SK-N-SH (cell line): Measurements from ENCODE around the gene ACBD7. TPM values are rescaled to one million over a fixed set of nuclear protein-coding genes. Genes with fewer than 3 reads are reported as not detected.

Experiments
- CTCF ChIA-PET: fragments of 300-600, 350-600 bp; formaldehyde crosslinking; extraction: SDS; loops from one replicate; lab custom pipeline; 2021; lab: Yijun Ruan, JAX
- POLR2A ChIA-PET: fragments of 350-600 bp; sonication (Branson Sonifier 250); formaldehyde crosslinking; extraction: SDS; loops from one replicate; lab custom pipeline; 2020; ENCODE audit warnings: antibody characterized with exemption, inconsistent platforms; lab: Yijun Ruan, JAX
- DNase-seq: peaks from one replicate; pipeline ENCODE4 v3.0.0; 2012
- H2AFZ ChIP-seq: fragments of 200-600 bp; sonication (generic); 2 replicates; pipeline ENCODE4 v1.8.1; 2016; ENCODE audit warnings: antibody characterized with exemption, mild to moderate bottlenecking, low read depth
- H3F3A ChIP-seq: fragments of 200-600 bp; sonication (generic); replicated peaks from 2 replicates; pipeline ENCODE3; 2016; ENCODE audit warnings: antibody characterized with exemption, mild to moderate bottlenecking; ENCODE audit not compliant: insufficient read depth
- H3K27ac ChIP-seq, 2 experiments: fragments of 200-500 bp in 1 of 2; fragments of 200-600 bp in 1 of 2; sonication (Bioruptor generic) in 1 of 2; sonication (generic), shearing (Covaris generic) in 1 of 2; 2 replicates each; pipeline versions ENCODE4 v1.5.1 to v1.6.1; 2014 to 2016; ENCODE audit warnings: low read depth in 2 of 2, inconsistent platforms in 1 of 2, low read length in 1 of 2, mild to moderate bottlenecking in 1 of 2, mixed read lengths in 1 of 2
- H3K27me3 ChIP-seq: fragments of 200-600 bp; sonication (generic), shearing (Covaris generic); 2 replicates; pipeline ENCODE4 v1.6.1; 2016; ENCODE audit warnings: mixed run types; ENCODE audit not compliant: insufficient read depth
- H3K36me3 ChIP-seq, 2 experiments: fragments of 200-500 bp in 1 of 2; fragments of 200-600 bp in 1 of 2; sonication (Bioruptor generic) in 1 of 2; sonication (generic) in 1 of 2; replicated peaks in 1 of 2; 2 replicates each; pipeline versions ENCODE3 to v1.5.1; 2014 to 2016; ENCODE audit warnings: low read length in 1 of 2, mild to moderate bottlenecking in 1 of 2; ENCODE audit not compliant: insufficient read depth in 2 of 2, control insufficient read depth in 1 of 2
- H3K4me1 ChIP-seq, 2 experiments: fragments of 200-500 bp in 1 of 2; fragments of 200-600 bp in 1 of 2; sonication (Bioruptor generic) in 1 of 2; sonication (generic), shearing (Covaris generic) in 1 of 2; 2 replicates each; pipeline versions ENCODE4 v1.5.1 to v1.6.1; 2014 to 2016; ENCODE audit warnings: low read depth in 1 of 2, low read length in 1 of 2, mixed run types in 1 of 2; ENCODE audit not compliant: insufficient read depth in 2 of 2, control insufficient read depth in 1 of 2
- H3K4me2 ChIP-seq: fragments of 200-600 bp; sonication (generic), shearing (Covaris generic); 2 replicates; pipeline ENCODE4 v1.6.1; 2017; ENCODE audit warnings: mixed run types
- H3K4me3 ChIP-seq, 2 experiments: fragments of 200-500 bp in 1 of 2; fragments of 200-600 bp in 1 of 2; sonication (Bioruptor generic) in 1 of 2; sonication (generic), shearing (Covaris generic) in 1 of 2; 2 replicates each; pipeline versions ENCODE4 v1.5.1 to v1.8.1; 2014 to 2016; ENCODE audit warnings: low read depth in 2 of 2, inconsistent platforms in 1 of 2, low read length in 1 of 2, mild to moderate bottlenecking in 1 of 2, mixed read lengths in 1 of 2, moderate library complexity in 1 of 2
- H3K79me2 ChIP-seq: fragments of 200-600 bp; sonication (generic); 2 replicates; pipeline ENCODE4 v1.8.1; 2017; ENCODE audit warnings: mild to moderate bottlenecking; ENCODE audit not compliant: insufficient read depth
- H3K9ac ChIP-seq: fragments of 200-600 bp; sonication (generic); 2 replicates; pipeline ENCODE4 v1.6.1; 2017; ENCODE audit warnings: mixed run types
- H3K9me2 ChIP-seq: fragments of 200-600 bp; sonication (generic); 2 replicates; pipeline ENCODE4 v1.6.1; 2017; ENCODE audit warnings: mixed run types
- H3K9me3 ChIP-seq: fragments of 200-600 bp; sonication (generic); 2 replicates; pipeline ENCODE4 v1.6.1; 2017; ENCODE audit warnings: mixed run types, mild to moderate bottlenecking, moderate library complexity
- H4K20me1 ChIP-seq: fragments of 200-600 bp; sonication (generic); 2 replicates; pipeline ENCODE4 v1.6.1; 2017; ENCODE audit warnings: mild to moderate bottlenecking, mixed run types; ENCODE audit not compliant: insufficient read depth
- CHD2 ChIP-seq: fragments of 150-350 bp; IDR thresholded peaks from 2 replicates; pipeline ENCODE4 v1.6.1; 2018; ENCODE audit warnings: low read length; ENCODE audit not compliant: partially characterized antibody
- EP300 ChIP-seq, 2 experiments: IDR thresholded peaks; 2 replicates each; pipeline versions ENCODE4 v1.4.0 to v1.6.1; 2012; ENCODE audit warnings: borderline replicate concordance in 1 of 2, low read depth in 1 of 2, low read length in 1 of 2
- EZH2phosphoT487 ChIP-seq: fragments of 200-600 bp; sonication (generic); IDR thresholded peaks from 2 replicates; pipeline ENCODE4 v1.6.1; 2017; ENCODE audit warnings: low read depth, mixed run types, mild to moderate bottlenecking, antibody characterized with exemption, moderate library complexity, borderline replicate concordance
- FOSL2 ChIP-seq: IDR thresholded peaks from 2 replicates; pipeline ENCODE4 v1.4.0; 2012; ENCODE audit warnings: low read depth, mild to moderate bottlenecking, moderate library complexity, borderline replicate concordance
- FOXJ3 ChIP-seq: sonication (generic); formaldehyde crosslinking; IDR thresholded peaks from 2 replicates; pipeline ENCODE4 v1.5.1; 2020; ENCODE audit warnings: mild to moderate bottlenecking, missing genetic modification reagents
- FOXM1 ChIP-seq: IDR thresholded peaks from 2 replicates; pipeline ENCODE4 v1.4.0; 2012; ENCODE audit warnings: low read depth, mild to moderate bottlenecking
- GABPA ChIP-seq: IDR thresholded peaks from 2 replicates; pipeline ENCODE4 v1.4.0; 2012; ENCODE audit warnings: low read depth, mild to moderate bottlenecking
- JUND ChIP-seq: IDR thresholded peaks from 2 replicates; pipeline ENCODE4 v1.4.0; 2012
- MEF2A ChIP-seq: IDR thresholded peaks from 2 replicates; pipeline ENCODE4 v1.4.0; 2012; ENCODE audit warnings: low read depth, borderline replicate concordance
- NFIC ChIP-seq: IDR thresholded peaks from 2 replicates; pipeline ENCODE4 v1.4.0; 2012; ENCODE audit warnings: borderline replicate concordance
- NRF1 ChIP-seq: IDR thresholded peaks from 2 replicates; pipeline ENCODE4 v1.6.1; 2012; ENCODE audit warnings: low read depth, mild to moderate bottlenecking, low read length
- RAD21 ChIP-seq: IDR thresholded peaks from 2 replicates; pipeline ENCODE4 v1.6.1; 2012; ENCODE audit warnings: mild to moderate bottlenecking, low read length
- RFX5 ChIP-seq: IDR thresholded peaks from 2 replicates; pipeline ENCODE4 v1.6.1; 2012; ENCODE audit warnings: mild to moderate bottlenecking, improper control_type of control experiment, low read length
- RXRA ChIP-seq: IDR thresholded peaks from 2 replicates; pipeline ENCODE4 v1.4.0; 2012; ENCODE audit warnings: low read depth, mild to moderate bottlenecking, borderline replicate concordance
- SIN3A ChIP-seq: IDR thresholded peaks from 2 replicates; pipeline ENCODE4 v1.6.1; 2012; ENCODE audit warnings: low read depth, mild to moderate bottlenecking, low read length, moderate library complexity, borderline replicate concordance
- SMC3 ChIP-seq: IDR thresholded peaks from 2 replicates; pipeline ENCODE4 v1.6.1; 2012; ENCODE audit warnings: low read depth, low read length, improper control_type of control experiment
- TAF1 ChIP-seq: IDR thresholded peaks from 2 replicates; pipeline ENCODE4 v1.6.1; 2012; ENCODE audit warnings: low read depth, mild to moderate bottlenecking, low read length, moderate library complexity, borderline replicate concordance
- TCF12 ChIP-seq: IDR thresholded peaks from 2 replicates; pipeline ENCODE4 v1.4.0; 2012
- TEAD4 ChIP-seq: IDR thresholded peaks from 2 replicates; pipeline ENCODE4 v1.4.0; 2012; ENCODE audit warnings: mild to moderate bottlenecking, borderline replicate concordance; ENCODE audit not compliant: insufficient read depth
- WGBS: methylation state at CpG from one replicate; pipeline ENCODE4 v1.1.6; 2017; ENCODE audit warnings: low lambda C conversion rate; 5-methylcytosine and 5-hydroxymethylcytosine counted together
- polyA plus RNA-seq, 3 experiments: library from polyadenylated mRNA; depleted of rRNA; stranded (reverse); fragments of >200 nt; gene quantifications; 2 replicates each; pipeline ENCODE4 v1.2.3, GENCODE V29; 2012
- TF ChIP-seq, protein P1 (sequence below): fragments of 150-350 bp; IDR thresholded peaks from 2 replicates; pipeline ENCODE4 v1.6.1; 2017; ENCODE audit warnings: antibody characterized with exemption, low read length, low read depth, borderline replicate concordance
- TF ChIP-seq, protein P2 (sequence below): fragments of 150-350 bp; IDR thresholded peaks from 2 replicates; pipeline ENCODE4 v1.6.1; 2016; ENCODE audit warnings: mild to moderate bottlenecking, low read depth, low read length
- TF ChIP-seq, protein P3 (sequence below): IDR thresholded peaks from 2 replicates; pipeline ENCODE4; 2012
- TF ChIP-seq, protein P4 (sequence below): IDR thresholded peaks from 2 replicates; pipeline ENCODE4 v1.6.1; 2012; ENCODE audit warnings: mild to moderate bottlenecking, low read depth, low read length, moderate library complexity
- TF ChIP-seq, protein P5 (sequence below): IDR thresholded peaks from 2 replicates; pipeline ENCODE4 v1.4.0; 2012; ENCODE audit warnings: low read depth, borderline replicate concordance

The ACBD7 gene
- polyA plus RNA-seq, 1 of the 3 experiments (the other 2 are of a cell fraction), result 0.92 TPM

DNA sequence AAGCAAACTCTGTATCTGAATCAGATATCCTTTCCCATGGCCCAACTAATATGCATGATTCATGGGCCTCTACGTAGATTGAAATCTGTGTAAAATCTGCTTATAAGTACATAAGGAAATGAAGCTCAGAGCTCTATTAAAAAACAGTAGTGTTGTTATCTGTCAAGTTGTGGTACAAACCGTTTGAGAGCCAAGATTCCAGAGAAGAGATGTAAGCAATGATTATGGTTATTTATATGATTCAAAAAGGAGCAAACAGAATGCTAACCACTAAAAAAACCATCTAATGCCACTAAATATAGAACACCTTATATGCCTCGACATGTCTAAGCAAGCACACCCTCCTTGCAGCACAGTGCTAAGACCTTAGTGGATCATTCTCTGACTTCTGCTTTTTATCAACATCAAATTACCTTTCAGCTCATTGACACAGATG, 35.2 kb upstream of the ACBD7 start:
- POLR2A ChIA-PET, result interaction anchor here (0.7 kb wide), 1 partner anchor 94 kb away, joined by 3 read pairs; no protein-coding TSS in a partner anchor
- peaks cover 7 to 21% of the 10 kb centered on the region in 2 experiments; a peak in 3 of 4 replicates for H3K4me1 ChIP-seq
- peaks cover 12% of the 10 kb centered on the region for H3F3A ChIP-seq
- peak overlapping the region; percentile 70 to 74 for H3K27ac ChIP-seq
- 22% methylated on average over 3 of the region's 3 CpGs for WGBS
- no peak overlapping the region for H3K4me3 ChIP-seq
- peaks cover 19 to 53% of the 10 kb centered on the region in 2 experiments for H3K36me3 ChIP-seq
- H3K79me2 ChIP-seq, result no peaks in the 10 kb centered on the region
- H2AFZ ChIP-seq, result no peak overlapping the region
- DNase-seq, result no peak
- CTCF ChIA-PET, result interaction anchor here (0.8 kb wide), 2 partner anchors 17 to 38 kb away, joined by 3 read pairs; no protein-coding TSS in a partner anchor
- H3K9me3 ChIP-seq, result no peaks in the 10 kb centered on the region
- no peaks in the 10 kb centered on the region for H3K27me3 ChIP-seq
- 0 out of 2 replicates have a peak overlapping the region, but pooled peaks have one; percentile 16 for H3K4me2 ChIP-seq
- no peaks in the 10 kb centered on the region for H3K9me2 ChIP-seq
- no peaks in the 10 kb centered on the region for H4K20me1 ChIP-seq
- TF ChIP-seq CHD2 (no peak), FOSL2 (peak; percentile 60), RFX5 (no peak), EP300 (IDR thresholded peaks at IDR 0.05; ENCODE audit: borderline replicate concordance in 1 of 2, low read depth in 1 of 2, low read length in 1 of 2) (peak in 1 of 2 experiments; percentile 65; a peak in 3 of 4 replicates), SMC3 (no peak), SIN3A (no peak), MEF2A (peak; percentile 85), TEAD4 (peak; percentile 64; the same call in 1 of the 2 replicates), JUND (peak; percentile 57), TAF1 (no peak), RXRA (0 out of 2 replicates have a peak, but pooled peaks have one; percentile 12), FOXM1 (no peak), EZH2phosphoT487 (no peak), FOXJ3 (CRISPR knock-in tag) (no peak), TCF12 (peak; percentile 76), GABPA (no peak), NRF1 (no peak), NFIC (peak; percentile 68; the same call in 1 of the 2 replicates), RAD21 (no peak)
- TF ChIP-seq, protein P1, sequence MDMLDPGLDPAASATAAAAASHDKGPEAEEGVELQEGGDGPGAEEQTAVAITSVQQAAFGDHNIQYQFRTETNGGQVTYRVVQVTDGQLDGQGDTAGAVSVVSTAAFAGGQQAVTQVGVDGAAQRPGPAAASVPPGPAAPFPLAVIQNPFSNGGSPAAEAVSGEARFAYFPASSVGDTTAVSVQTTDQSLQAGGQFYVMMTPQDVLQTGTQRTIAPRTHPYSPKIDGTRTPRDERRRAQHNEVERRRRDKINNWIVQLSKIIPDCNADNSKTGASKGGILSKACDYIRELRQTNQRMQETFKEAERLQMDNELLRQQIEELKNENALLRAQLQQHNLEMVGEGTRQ, result no peak
- TF ChIP-seq, protein P2, sequence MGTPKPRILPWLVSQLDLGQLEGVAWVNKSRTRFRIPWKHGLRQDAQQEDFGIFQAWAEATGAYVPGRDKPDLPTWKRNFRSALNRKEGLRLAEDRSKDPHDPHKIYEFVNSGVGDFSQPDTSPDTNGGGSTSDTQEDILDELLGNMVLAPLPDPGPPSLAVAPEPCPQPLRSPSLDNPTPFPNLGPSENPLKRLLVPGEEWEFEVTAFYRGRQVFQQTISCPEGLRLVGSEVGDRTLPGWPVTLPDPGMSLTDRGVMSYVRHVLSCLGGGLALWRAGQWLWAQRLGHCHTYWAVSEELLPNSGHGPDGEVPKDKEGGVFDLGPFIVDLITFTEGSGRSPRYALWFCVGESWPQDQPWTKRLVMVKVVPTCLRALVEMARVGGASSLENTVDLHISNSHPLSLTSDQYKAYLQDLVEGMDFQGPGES, result no peak
- TF ChIP-seq, protein P3, sequence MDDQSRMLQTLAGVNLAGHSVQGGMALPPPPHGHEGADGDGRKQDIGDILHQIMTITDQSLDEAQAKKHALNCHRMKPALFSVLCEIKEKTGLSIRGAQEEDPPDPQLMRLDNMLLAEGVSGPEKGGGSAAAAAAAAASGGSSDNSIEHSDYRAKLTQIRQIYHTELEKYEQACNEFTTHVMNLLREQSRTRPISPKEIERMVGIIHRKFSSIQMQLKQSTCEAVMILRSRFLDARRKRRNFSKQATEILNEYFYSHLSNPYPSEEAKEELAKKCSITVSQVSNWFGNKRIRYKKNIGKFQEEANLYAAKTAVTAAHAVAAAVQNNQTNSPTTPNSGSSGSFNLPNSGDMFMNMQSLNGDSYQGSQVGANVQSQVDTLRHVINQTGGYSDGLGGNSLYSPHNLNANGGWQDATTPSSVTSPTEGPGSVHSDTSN, result peak; percentile 65
- TF ChIP-seq, protein P4, sequence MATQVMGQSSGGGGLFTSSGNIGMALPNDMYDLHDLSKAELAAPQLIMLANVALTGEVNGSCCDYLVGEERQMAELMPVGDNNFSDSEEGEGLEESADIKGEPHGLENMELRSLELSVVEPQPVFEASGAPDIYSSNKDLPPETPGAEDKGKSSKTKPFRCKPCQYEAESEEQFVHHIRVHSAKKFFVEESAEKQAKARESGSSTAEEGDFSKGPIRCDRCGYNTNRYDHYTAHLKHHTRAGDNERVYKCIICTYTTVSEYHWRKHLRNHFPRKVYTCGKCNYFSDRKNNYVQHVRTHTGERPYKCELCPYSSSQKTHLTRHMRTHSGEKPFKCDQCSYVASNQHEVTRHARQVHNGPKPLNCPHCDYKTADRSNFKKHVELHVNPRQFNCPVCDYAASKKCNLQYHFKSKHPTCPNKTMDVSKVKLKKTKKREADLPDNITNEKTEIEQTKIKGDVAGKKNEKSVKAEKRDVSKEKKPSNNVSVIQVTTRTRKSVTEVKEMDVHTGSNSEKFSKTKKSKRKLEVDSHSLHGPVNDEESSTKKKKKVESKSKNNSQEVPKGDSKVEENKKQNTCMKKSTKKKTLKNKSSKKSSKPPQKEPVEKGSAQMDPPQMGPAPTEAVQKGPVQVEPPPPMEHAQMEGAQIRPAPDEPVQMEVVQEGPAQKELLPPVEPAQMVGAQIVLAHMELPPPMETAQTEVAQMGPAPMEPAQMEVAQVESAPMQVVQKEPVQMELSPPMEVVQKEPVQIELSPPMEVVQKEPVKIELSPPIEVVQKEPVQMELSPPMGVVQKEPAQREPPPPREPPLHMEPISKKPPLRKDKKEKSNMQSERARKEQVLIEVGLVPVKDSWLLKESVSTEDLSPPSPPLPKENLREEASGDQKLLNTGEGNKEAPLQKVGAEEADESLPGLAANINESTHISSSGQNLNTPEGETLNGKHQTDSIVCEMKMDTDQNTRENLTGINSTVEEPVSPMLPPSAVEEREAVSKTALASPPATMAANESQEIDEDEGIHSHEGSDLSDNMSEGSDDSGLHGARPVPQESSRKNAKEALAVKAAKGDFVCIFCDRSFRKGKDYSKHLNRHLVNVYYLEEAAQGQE, result no peak
- TF ChIP-seq, protein P5, sequence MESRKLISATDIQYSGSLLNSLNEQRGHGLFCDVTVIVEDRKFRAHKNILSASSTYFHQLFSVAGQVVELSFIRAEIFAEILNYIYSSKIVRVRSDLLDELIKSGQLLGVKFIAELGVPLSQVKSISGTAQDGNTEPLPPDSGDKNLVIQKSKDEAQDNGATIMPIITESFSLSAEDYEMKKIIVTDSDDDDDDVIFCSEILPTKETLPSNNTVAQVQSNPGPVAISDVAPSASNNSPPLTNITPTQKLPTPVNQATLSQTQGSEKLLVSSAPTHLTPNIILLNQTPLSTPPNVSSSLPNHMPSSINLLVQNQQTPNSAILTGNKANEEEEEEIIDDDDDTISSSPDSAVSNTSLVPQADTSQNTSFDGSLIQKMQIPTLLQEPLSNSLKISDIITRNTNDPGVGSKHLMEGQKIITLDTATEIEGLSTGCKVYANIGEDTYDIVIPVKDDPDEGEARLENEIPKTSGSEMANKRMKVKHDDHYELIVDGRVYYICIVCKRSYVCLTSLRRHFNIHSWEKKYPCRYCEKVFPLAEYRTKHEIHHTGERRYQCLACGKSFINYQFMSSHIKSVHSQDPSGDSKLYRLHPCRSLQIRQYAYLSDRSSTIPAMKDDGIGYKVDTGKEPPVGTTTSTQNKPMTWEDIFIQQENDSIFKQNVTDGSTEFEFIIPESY, result no peak
- TF ChIP-seq, all 33 proteins: peak for 9
- H3K9ac ChIP-seq, result 0 out of 2 replicates have a peak overlapping the region, but pooled peaks have one; percentile 10
